GM06990 (cell line): Measurements from ENCODE around the gene BCL6.
A peak's percentile ranks its signal among the peaks of the same experiment; 100 is the strongest.

ENCODE experiments used
- DNase-seq: peaks from one replicate; pipeline ENCODE4 v3.0.0-alpha.2; 2011; ENCODE audit not compliant: insufficient read length; ENCODE audit errors: extremely low read depth
- H3K27me3 ChIP-seq: replicated peaks from 2 replicates; pipeline ENCODE4 v1.6.0; 2011; ENCODE audit warnings: low read length; ENCODE audit not compliant: control insufficient read depth, insufficient read depth
- H3K36me3 ChIP-seq: 2 replicates; pipeline ENCODE4 v1.5.1; 2011; ENCODE audit warnings: low read length; ENCODE audit not compliant: control insufficient read depth, insufficient read depth
- H3K4me3 ChIP-seq: replicated peaks from 2 replicates; pipeline ENCODE4 v1.5.1; 2011; ENCODE audit warnings: low read depth, mild to moderate bottlenecking, control low read depth, low read length
- CTCF ChIP-seq: IDR thresholded peaks from 2 replicates; pipeline ENCODE4 v1.5.1; 2011; ENCODE audit warnings: low read length, control low read depth, mild to moderate bottlenecking, inconsistent platforms; ENCODE audit not compliant: insufficient read depth, poor library complexity, severe bottlenecking

BCL6 gene

GRCh38 chr3:187758318-187758955, 13.2 kb upstream of the BCL6 start:
- H3K4me3 ChIP-seq: no peak overlapping the region
- no peak for TF ChIP-seq CTCF
- H3K27me3 ChIP-seq: no peaks in the 10 kb centered on the region; the same call in 1 of the 2 replicates
- no peaks in the 10 kb centered on the region for H3K36me3 ChIP-seq
- DNase-seq: no peak

- H3K4me3 ChIP-seq: no peak overlapping the region
- no peak for TF ChIP-seq CTCF
- no peaks in the 10 kb centered on the region; the same call in 1 of the 2 replicates for H3K27me3 ChIP-seq
These were observed 8.2 kb upstream of the BCL6 start for GRCh38 chr3:187753516-187753915.

DNA sequence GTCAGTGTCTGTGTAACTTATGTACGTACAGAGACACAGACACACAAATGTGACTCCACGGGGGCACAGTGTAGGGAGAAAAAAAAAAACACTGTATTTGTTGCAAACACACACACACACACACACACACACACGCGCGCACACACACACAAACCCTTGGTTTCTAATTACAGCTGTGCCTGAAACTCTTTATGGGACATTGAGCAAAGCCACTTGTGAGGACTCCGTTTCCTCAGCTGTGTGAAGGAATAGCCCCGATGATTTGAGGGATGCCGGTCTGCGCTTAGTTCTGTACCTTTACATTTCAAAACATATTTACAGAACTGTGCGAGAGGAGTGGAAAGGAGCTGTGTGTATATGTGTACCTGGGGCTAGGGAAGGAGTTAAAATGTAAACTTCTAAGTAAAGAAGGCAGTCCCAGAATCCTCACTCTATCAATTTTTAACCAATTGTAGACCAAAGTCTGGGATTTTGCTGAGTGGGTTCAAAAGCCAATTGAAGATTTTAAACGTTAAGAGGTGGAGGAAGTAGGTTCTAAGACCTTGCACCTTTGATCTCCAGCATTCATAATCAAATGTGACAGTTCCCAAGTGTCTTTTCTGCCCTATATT, 5.3 kb upstream of the BCL6 start:
- Histone ChIP-seq H3K27me3 (no peaks in the 10 kb centered on the region), H3K4me3 (no peak overlapping the region), H3K36me3 (no peaks in the 10 kb centered on the region)
- TF ChIP-seq CTCF: no peak
- DNase-seq: no peak

More at GRCh38 chr3:187753516-187753915, 8.2 kb upstream of the BCL6 start:
- H3K36me3 ChIP-seq: no peaks in the 10 kb centered on the region
- DNase-seq: no peak

- no peak for TF ChIP-seq CTCF
- Histone ChIP-seq H3K36me3 (no peaks in the 10 kb centered on the region), H3K4me3 (no peak overlapping the region), H3K27me3 (no peaks in the 10 kb centered on the region)
- peak; percentile 42 for DNase-seq
These were observed 4.8 kb upstream of the BCL6 start for GRCh38 chr3:187750006-187750512.

DNA sequence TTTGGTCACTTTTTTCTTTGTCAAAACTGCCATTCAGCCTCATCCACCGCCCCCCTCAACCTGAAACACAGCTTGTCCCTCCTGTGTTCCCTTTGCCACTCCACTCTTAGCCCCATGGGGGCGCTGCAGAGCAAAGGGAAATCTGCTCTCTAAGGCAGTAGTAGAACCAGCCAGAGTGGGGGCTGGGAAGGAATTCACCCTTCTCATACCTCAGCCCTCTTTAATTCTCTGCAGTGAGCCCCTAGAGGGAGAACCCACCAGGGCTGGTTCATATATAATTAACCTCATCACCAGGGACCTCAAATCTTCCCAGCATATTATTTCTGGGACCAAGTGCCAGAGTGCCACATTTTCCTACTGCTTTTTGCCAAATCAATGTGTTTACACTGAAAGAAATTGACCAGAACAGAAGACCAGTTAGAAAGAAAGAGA, 2.8 kb upstream of the BCL6 start:
- Histone ChIP-seq H3K36me3 (no peaks in the 10 kb centered on the region), H3K4me3 (no peak overlapping the region), H3K27me3 (no peaks in the 10 kb centered on the region; the same call in 1 of the 2 replicates)
- TF ChIP-seq CTCF: peak; percentile 96
- DNase-seq: no peak
